Keratinocyte (primary cell): ENCODE data around the gene GLDC. TPM values are rescaled to one million over a fixed set of nuclear protein-coding genes. Genes with fewer than 3 reads are reported as not detected.

ENCODE experiments used
- DNase-seq: peaks from one replicate; pipeline ENCODE4 v3.0.0-alpha.2; 2011; ENCODE audit warnings: low read depth, missing footprints, low spot score
- FAIRE-seq: peaks from 2 replicates; lab custom pipeline; 2011; peaks lifted over from hg19 to GRCh38; lab: Jason Lieb, UNC
- H2AFZ ChIP-seq: 2 replicates; pipeline ENCODE4 v1.6.0; 2012; ENCODE audit warnings: low read length, control low read depth, inconsistent platforms; ENCODE audit not compliant: control insufficient read depth
- H3K27ac ChIP-seq: 2 replicates; pipeline ENCODE4 v1.5.1; 2011; ENCODE audit warnings: low read length; ENCODE audit not compliant: control insufficient read depth, insufficient read depth
- H3K27me3 ChIP-seq: 3 replicates; pipeline ENCODE4 v1.6.0; 2011; ENCODE audit warnings: low read length; ENCODE audit not compliant: control insufficient read depth, insufficient read depth; ENCODE audit errors: extremely low read depth
- H3K36me3 ChIP-seq, 2 experiments: 2 replicates in 1 of 2; 3 replicates in 1 of 2; pipeline ENCODE4 v1.5.1; 2011; ENCODE audit warnings: low read length in 2 of 2, mild to moderate bottlenecking in 1 of 2; ENCODE audit not compliant: control insufficient read depth in 2 of 2, insufficient read depth in 2 of 2; ENCODE audit errors: extremely low read depth in 1 of 2
- H3K4me1 ChIP-seq: 3 replicates; pipeline ENCODE4 v1.5.1; 2011; ENCODE audit warnings: low read length; ENCODE audit not compliant: control insufficient read depth, insufficient read depth; ENCODE audit errors: extremely low read depth
- H3K4me2 ChIP-seq: 3 replicates; pipeline ENCODE4 v1.6.0; 2011; ENCODE audit warnings: low read depth, low read length; ENCODE audit not compliant: control insufficient read depth, insufficient read depth; ENCODE audit errors: extremely low read depth
- H3K4me3 ChIP-seq, 3 experiments: fragments of 200-600 bp in 1 of 3; sonication (generic) in 1 of 3; 2 replicates in 2 of 3; 3 replicates in 1 of 3; pipeline ENCODE4 v1.5.1; 2011 to 2016; ENCODE audit warnings: low read length in 3 of 3, mild to moderate bottlenecking in 3 of 3, control low read depth in 2 of 3, inconsistent platforms in 1 of 3, low read depth in 1 of 3, mixed read lengths in 1 of 3, mixed run types in 1 of 3, moderate library complexity in 1 of 3; ENCODE audit not compliant: control insufficient read depth in 2 of 3, insufficient read depth in 2 of 3; ENCODE audit errors: extremely low read depth in 1 of 3
- H3K79me2 ChIP-seq: 2 replicates; pipeline ENCODE4 v1.6.0; 2012; ENCODE audit warnings: low read length; ENCODE audit not compliant: control insufficient read depth, insufficient read depth
- H3K9ac ChIP-seq: 3 replicates; pipeline ENCODE4 v1.6.0; 2011; ENCODE audit warnings: low read length; ENCODE audit not compliant: control insufficient read depth, insufficient read depth; ENCODE audit errors: extremely low read depth
- H3K9me1 ChIP-seq: 3 replicates; pipeline ENCODE4 v1.6.0; 2011; ENCODE audit warnings: low read length; ENCODE audit not compliant: control insufficient read depth, insufficient read depth; ENCODE audit errors: extremely low read depth
- H3K9me3 ChIP-seq: 2 replicates; pipeline ENCODE4 v1.5.1; 2012; ENCODE audit warnings: low read depth, low read length; ENCODE audit not compliant: control insufficient read depth
- H4K20me1 ChIP-seq: 3 replicates; pipeline ENCODE4 v1.6.0; 2011; ENCODE audit warnings: low read length; ENCODE audit not compliant: control insufficient read depth, insufficient read depth; ENCODE audit errors: extremely low read depth
- CTCF ChIP-seq, 3 experiments: IDR thresholded peaks in 1 of 3; conservative IDR thresholded peaks in 1 of 3; optimal IDR thresholded peaks in 1 of 3; 2 replicates in 2 of 3; 3 replicates in 1 of 3; pipeline versions ENCODE3 to v1.5.1; 2011; ENCODE audit warnings: low read length in 3 of 3, mild to moderate bottlenecking in 3 of 3, moderate library complexity in 2 of 3, control low read depth in 1 of 3, inconsistent platforms in 1 of 3; ENCODE audit not compliant: insufficient read depth in 2 of 3; ENCODE audit errors: extremely low read depth in 1 of 3
- EZH2 ChIP-seq: IDR thresholded peaks from one replicate; pipeline ENCODE4 v1.6.1; 2012; ENCODE audit warnings: inconsistent platforms, mild to moderate bottlenecking, low read length, moderate library complexity
- dilution Hi-C: fragments of 300-500 bp; cut with MboI; formaldehyde crosslinking; loops from one replicate; pipeline ENCODE4 v1.7.0; 2020; ENCODE audit warnings: low sequenced_read_pairs; ENCODE audit not compliant: extremely low pct_ligation_motif_present
- polyA plus RNA-seq, 5 experiments: library from polyadenylated mRNA; depleted of rRNA in 3 of 5; stranded (reverse) in 3 of 5; stranded (forward) in 1 of 5; unstranded in 1 of 5; fragments of >200 nt; gene quantifications; 1 replicate in 1 of 5; 2 replicates in 3 of 5; 3 replicates in 1 of 5; pipeline versions ENCODE4 v1.2.1 to v1.2.3, GENCODE V29; 2011 to 2012; ENCODE audit warnings: missing spikeins in 2 of 5, low read depth in 1 of 5, low replicate concordance in 1 of 5

Gene GLDC
- polyA plus RNA-seq, 1 donor (not counting 4 experiments of a cell fraction or from before 2014, with no cell fraction given): 0.69 TPM

GRCh38 chr9:6600426-6600825 is 45.1 kb downstream of the GLDC start:
- no peaks in the 10 kb centered on the region for H3K4me1 ChIP-seq
- no peaks in the 10 kb centered on the region for H3K36me3 ChIP-seq
- TF ChIP-seq CTCF (optimal IDR thresholded peaks at IDR 0.05 in 1 of 3, IDR thresholded peaks at IDR 0.05 in 1 of 3, conservative IDR thresholded peaks at IDR 0.05 in 1 of 3; ENCODE audit: extremely low read depth in 1 of 3, insufficient read depth in 2 of 3, low read length in 3 of 3) (no peak), EZH2 (no peak)
- H3K27ac ChIP-seq: no peak overlapping the region
- FAIRE-seq (no peak), DNase-seq (no peak)
- H4K20me1 ChIP-seq: no peaks in the 10 kb centered on the region
- H3K9ac ChIP-seq: no peak overlapping the region
- dilution Hi-C loops: no loop called here
- H2AFZ ChIP-seq: no peak overlapping the region
- no peak overlapping the region for H3K4me2 ChIP-seq
- H3K9me3 ChIP-seq: no peaks in the 10 kb centered on the region
- H3K9me1 ChIP-seq: no peaks in the 10 kb centered on the region
- no peaks in the 10 kb centered on the region for H3K79me2 ChIP-seq
- no peak overlapping the region for H3K4me3 ChIP-seq
- no peaks in the 10 kb centered on the region for H3K27me3 ChIP-seq

GRCh38 chr9:6600006-6600405 is 45.5 kb downstream of the GLDC start:
- no peaks in the 10 kb centered on the region for H3K36me3 ChIP-seq
- no peaks in the 10 kb centered on the region for H3K79me2 ChIP-seq
- H3K9me1 ChIP-seq: no peaks in the 10 kb centered on the region
- H3K4me1 ChIP-seq: no peaks in the 10 kb centered on the region
- FAIRE-seq (no peak), DNase-seq (no peak)
- H3K27ac ChIP-seq: no peak overlapping the region
- dilution Hi-C loops: no loop called here
- no peak overlapping the region for H3K4me3 ChIP-seq
- TF ChIP-seq CTCF (optimal IDR thresholded peaks at IDR 0.05 in 1 of 3, IDR thresholded peaks at IDR 0.05 in 1 of 3, conservative IDR thresholded peaks at IDR 0.05 in 1 of 3; ENCODE audit: extremely low read depth in 1 of 3, insufficient read depth in 2 of 3, low read length in 3 of 3) (no peak), EZH2 (no peak)
- no peaks in the 10 kb centered on the region for H3K27me3 ChIP-seq
- no peak overlapping the region for H2AFZ ChIP-seq
- H3K4me2 ChIP-seq: no peak overlapping the region
- no peaks in the 10 kb centered on the region for H4K20me1 ChIP-seq
- no peak overlapping the region for H3K9ac ChIP-seq
- H3K9me3 ChIP-seq: no peaks in the 10 kb centered on the region
